Measurements from ENCODE around the gene LEAP2.

DNA sequence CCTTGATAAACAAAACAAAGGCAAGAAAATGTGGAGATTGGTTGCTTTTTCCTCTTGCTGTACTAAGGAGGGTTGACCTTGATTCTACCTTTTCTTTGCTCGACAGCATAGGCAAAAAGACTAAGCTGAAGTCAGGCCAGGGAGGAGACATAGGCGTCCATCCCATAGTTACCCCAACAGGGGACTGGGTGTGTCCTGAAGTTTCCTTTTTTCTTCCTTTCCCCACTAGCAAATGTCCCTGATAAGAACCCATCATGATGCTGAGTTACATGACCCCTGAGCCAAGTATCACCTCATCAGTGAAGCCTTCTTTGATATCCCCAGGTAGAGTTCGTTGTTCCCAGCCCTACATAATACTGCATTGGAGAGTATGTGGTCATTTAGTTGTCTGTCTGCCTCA, 33.2 kb upstream of the LEAP2 start:
- TF ChIP-seq, protein P1, sequence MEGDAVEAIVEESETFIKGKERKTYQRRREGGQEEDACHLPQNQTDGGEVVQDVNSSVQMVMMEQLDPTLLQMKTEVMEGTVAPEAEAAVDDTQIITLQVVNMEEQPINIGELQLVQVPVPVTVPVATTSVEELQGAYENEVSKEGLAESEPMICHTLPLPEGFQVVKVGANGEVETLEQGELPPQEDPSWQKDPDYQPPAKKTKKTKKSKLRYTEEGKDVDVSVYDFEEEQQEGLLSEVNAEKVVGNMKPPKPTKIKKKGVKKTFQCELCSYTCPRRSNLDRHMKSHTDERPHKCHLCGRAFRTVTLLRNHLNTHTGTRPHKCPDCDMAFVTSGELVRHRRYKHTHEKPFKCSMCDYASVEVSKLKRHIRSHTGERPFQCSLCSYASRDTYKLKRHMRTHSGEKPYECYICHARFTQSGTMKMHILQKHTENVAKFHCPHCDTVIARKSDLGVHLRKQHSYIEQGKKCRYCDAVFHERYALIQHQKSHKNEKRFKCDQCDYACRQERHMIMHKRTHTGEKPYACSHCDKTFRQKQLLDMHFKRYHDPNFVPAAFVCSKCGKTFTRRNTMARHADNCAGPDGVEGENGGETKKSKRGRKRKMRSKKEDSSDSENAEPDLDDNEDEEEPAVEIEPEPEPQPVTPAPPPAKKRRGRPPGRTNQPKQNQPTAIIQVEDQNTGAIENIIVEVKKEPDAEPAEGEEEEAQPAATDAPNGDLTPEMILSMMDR (conservative IDR thresholded peaks at IDR 0.05), result no peak
- no peak for TF ChIP-seq EZH2 (IDR thresholded peaks at IDR 0.05; ENCODE audit: low read depth)
